ENCODE results near the gene TOLLIP. TPM values are rescaled to one million over a fixed set of nuclear protein-coding genes. Genes with fewer than 3 reads are reported as not detected.
"Not testable (repeated sequence)": the region's sequence is repeated elsewhere in the genome, so short reads cannot be mapped to it uniquely, and the experiment has no call there.

TOLLIP gene
- total RNA-seq, 1 experiment from 2014 or later: 32.3 TPM

GRCh38 chr11:1264444-1264843 is 45.0 kb downstream of the TOLLIP start:
- Mint-ChIP-seq H3K4me1 (peaks cover 2 to 16% of the 10 kb centered on the region in 2 experiments), H3K36me3 (ENCODE audit: insufficient read depth in 1 of 3, low read depth in 3 of 3) (peaks cover 11 to 13% (median 12%) of the 10 kb centered on the region in 3 experiments), H3K4me3 (peak overlapping the region in 1 of 2 experiments; percentile 57; a peak in 2 of 5 replicates), H3K9me3 (peaks cover 19 to 23% of the 10 kb centered on the region in 2 experiments)
- H4K91ac ChIP-seq (ENCODE audit: insufficient read length, low read depth, low read length); H3K79me1 ChIP-seq (ENCODE audit: insufficient read depth, low read depth, low read length, poor library complexity, severe bottlenecking); H2BK20ac ChIP-seq (ENCODE audit: low read depth, low read length, poor library complexity, severe bottlenecking); H3K27me3 ChIP-seq (ENCODE audit: insufficient read depth, low read length); H2BK12ac ChIP-seq (ENCODE audit: insufficient read length, low read depth, low read length); H2BK5ac ChIP-seq (ENCODE audit: insufficient read length, low read length); H3K9me3 ChIP-seq (ENCODE audit: control insufficient read depth, low read depth, low read length); H3K56ac ChIP-seq (ENCODE audit: insufficient read length, low read depth, low read length); H4K5ac ChIP-seq (ENCODE audit: insufficient read length, low read depth, low read length); H3K9ac ChIP-seq (ENCODE audit: extremely low read depth, insufficient read length, low read length); H2BK15ac ChIP-seq (ENCODE audit: low read depth, low read length); H3K27ac Mint-ChIP-seq; H3K14ac ChIP-seq (ENCODE audit: insufficient read depth, low read length); H3K23me2 ChIP-seq (ENCODE audit: insufficient read length, low read depth, low read length, poor library complexity, severe bottlenecking); H3K4me1 ChIP-seq (ENCODE audit: insufficient read depth, low read length); H3K23ac ChIP-seq (ENCODE audit: insufficient read length, low read depth, low read length); H4K8ac ChIP-seq (replicated peaks; ENCODE audit: insufficient read length, low read depth, low read length); H3K27ac ChIP-seq (ENCODE audit: insufficient read length, low read depth, low read length); H2AK5ac ChIP-seq (ENCODE audit: insufficient read length, low read length); H2BK120ac ChIP-seq (ENCODE audit: low read depth, low read length, poor library complexity, severe bottlenecking); H3K27me3 Mint-ChIP-seq (ENCODE audit: low read depth); H3K4me2 ChIP-seq (ENCODE audit: insufficient read depth, insufficient read length, low read length); H2AFZ ChIP-seq (ENCODE audit: low read length); H3K79me2 ChIP-seq (ENCODE audit: insufficient read depth, low read length); H3K18ac ChIP-seq (ENCODE audit: insufficient read length, low read depth, low read length); H3T11ph ChIP-seq (ENCODE audit: low read length); H4K20me1 ChIP-seq (ENCODE audit: control insufficient read depth, insufficient read depth, insufficient read length); H3K4ac ChIP-seq (ENCODE audit: low read depth, low read length): not testable (repeated sequence)
- DNase-seq: peak; percentile 58
- peak; percentile 64 for TF ChIP-seq CTCF (conservative IDR thresholded peaks at IDR 0.05)
- no CpG with 5 or more reads among the region's 3 CpGs for WGBS (ENCODE audit: extremely low coverage, insufficient read length, low lambda C conversion rate)

Data from H9 (cell line).